GM19463 (cell line): Measurements from ENCODE around the gene PPM1A.
A peak's percentile ranks its signal among the peaks of the same experiment; 100 is the strongest.

Experiments
- ATAC-seq: cut with Tn5 transposase; IDR thresholded peaks from one replicate; pipeline ENCODE4 v1.9.1; 2021; ENCODE audit warnings: mild to moderate bottlenecking, moderate library complexity; ENCODE audit not compliant: unreplicated experiment

PPM1A gene

GRCh38 chr14:60248697-60249318 is at the start of gene PPM1A:
TSS of gene PPM1A (plus strand) at chr14:60249221. CDS start at chr14:60282704, 33,483 bp downstream.
- peak; percentile 64 for ATAC-seq

DNA sequence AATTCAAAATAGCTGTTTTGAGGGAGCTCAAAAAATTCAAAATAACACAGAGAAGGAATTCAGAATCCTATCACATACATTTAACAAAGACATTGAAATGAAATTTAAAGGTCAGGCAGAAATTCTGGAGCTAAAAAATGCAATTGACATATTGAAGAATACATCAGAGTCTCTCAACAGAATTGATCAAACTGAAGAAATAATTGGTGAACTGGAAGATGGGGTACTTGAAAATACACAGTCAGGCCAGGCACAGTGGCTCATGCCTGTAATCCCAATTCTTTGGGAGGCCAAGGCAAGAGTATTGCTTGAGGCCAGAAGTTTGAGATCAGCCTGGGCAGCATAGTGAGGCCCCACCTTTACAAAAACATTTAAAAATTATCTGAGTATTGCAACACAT is 49.7 kb upstream of the PPM1A start:
- ATAC-seq = no peak

DNA sequence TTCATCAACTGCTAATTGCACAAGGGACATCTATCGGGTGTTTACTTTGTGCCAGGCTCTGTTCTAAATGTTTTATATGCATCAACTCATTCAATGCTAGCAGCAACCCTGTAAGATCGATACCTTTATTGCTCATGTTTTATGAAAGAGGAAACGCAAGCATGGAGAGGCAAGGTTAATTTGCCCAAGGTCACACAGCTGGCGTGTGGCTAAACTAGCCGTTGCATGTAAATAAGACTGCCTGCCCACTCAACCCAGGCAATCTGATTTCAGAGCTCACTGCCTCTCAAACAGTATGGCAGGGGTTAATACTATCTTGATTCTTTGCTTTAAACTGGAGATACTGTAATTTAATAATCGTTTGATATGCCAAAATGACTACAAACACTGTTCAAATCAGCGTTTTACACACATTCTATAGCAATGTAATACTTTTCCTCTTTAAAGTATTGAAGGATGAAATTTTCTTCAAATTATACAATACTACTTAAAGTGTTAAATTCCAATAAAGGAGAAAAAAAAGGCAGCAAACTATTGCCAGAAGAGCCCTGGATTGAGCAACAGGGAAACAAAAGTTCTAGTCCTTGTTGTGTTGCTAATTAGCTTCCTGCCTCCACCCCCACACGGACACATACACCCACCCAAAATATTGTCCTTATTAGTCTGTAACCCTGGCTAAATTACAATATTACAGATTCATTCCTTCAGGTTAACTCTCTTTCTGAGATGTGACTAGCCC is 44.7 kb upstream of the PPM1A start:
- ATAC-seq = peak; percentile 74

DNA sequence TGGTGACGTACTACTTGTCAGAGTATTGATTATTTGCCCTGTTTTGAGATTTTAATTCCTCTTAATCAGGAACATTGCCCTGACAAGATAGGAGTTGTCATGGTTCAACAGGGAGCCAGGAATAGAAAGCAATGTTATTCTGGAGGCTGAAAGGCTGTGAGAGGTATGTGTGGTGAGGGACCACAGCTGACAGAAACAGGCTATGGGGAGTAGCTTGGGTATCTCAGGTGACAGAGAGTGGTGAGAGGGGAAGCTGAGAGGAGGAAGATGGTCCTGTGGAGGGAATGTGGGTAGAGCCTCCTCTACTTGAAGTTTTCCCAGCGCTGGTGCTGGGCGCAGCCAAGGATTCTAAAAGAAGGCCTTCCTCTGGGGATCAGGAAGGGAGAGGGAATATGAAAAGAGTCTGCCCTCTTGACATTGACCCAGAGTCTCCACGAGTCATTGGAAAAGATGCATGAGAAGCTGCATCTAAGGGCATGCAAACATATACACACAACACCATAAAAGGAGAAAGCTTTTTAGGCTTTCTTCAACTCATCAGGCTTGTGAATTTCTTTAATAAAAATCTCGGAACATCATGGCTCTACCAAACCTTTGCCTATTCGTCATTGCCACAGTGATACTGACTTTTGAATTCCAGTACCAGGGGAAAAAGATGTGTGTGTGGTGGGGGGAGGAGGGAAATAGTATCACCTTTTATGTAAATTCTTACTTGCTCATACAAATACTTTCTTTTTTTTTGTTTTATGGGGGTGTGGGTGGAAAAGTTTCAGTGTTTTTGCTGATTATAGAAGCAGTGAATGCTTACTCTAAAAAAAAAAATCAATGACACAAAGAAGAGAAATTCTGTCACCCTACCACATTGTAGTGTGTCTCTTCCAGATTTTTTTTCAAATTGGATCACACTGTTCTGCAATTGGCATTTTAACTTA is 43.9 kb upstream of the PPM1A start:
- ATAC-seq = peak; percentile 48

- no peak for ATAC-seq
Measured at GRCh38 chr14:60206249-60206670, 42.8 kb upstream of the PPM1A start.

DNA sequence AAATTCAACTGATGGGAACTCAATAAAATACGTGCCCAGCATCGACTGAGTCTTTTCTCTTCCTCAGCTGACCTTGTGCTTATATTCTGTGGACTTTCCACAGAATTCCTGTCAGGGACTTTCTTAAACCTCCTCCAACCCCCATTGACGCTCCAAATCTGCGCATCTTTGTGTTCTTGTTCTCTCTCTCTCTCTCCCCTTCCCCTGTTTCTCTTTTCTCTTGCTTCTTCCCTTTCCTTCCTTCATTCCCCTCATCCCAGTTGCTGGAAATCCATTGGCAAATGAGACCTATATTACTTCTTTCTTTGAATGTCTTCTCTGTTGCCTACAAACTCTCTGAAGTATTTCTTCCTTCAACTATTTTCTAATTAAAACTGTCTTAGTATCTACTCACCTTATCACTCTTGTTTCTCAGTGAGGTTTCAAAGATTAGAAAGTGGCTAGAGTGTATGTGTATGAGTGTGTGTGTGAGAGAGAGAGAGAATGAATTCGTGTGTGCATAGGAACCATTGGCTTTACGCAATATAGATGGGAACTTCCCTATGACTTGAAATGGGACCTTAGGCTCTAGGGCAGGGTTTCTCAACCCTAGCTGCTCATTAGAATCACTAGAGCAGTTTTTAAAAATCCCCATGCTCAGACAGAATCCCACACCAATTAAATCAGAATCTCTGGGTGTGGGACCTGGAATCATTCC is 42.0 kb upstream of the PPM1A start:
- peak; percentile 38 for ATAC-seq

GRCh38 chr14:60210703-60211102 is 38.3 kb upstream of the PPM1A start:
- no peak for ATAC-seq

DNA sequence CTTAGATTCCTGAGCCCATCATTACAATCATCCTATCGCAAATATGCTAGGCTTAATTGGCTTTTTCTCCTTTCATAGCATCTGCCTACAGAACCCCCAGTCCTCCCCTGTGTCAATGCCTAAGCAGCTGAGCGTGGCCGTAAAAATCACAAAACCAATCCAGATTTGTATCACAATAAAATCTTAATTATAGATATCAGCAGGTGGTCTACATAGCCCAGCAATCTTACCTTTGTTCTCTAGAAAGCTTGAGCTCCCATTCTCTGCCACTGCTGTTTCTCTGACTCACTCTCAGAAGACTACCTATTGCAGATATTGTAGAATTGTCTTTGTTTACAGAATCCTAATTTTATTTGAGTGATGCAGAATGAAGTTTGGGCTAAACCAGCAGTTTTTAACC is 37.9 kb upstream of the PPM1A start:
- no peak for ATAC-seq

GRCh38 chr14:60212503-60213371 is 36.3 kb upstream of the PPM1A start:
- ATAC-seq = peak; percentile 89

DNA sequence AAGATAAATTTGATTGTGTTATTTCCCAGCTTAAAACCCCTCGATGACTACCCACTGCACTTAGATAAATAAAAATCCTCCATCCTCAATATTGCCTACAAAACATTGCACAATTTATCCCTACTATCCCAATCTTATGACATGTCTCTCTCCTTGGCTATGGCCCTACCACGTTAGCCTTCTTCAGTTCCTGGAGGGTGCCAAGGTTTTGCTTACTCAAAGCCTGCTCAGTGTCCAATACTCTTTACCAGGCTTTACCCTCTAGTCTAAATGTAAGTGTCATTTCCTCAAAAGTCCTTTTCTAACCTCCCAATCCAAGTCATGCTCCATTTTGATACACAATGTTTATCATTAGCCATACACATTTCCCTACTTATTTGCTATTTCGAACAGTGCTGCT is 35.0 kb upstream of the PPM1A start:
- no peak for ATAC-seq

DNA sequence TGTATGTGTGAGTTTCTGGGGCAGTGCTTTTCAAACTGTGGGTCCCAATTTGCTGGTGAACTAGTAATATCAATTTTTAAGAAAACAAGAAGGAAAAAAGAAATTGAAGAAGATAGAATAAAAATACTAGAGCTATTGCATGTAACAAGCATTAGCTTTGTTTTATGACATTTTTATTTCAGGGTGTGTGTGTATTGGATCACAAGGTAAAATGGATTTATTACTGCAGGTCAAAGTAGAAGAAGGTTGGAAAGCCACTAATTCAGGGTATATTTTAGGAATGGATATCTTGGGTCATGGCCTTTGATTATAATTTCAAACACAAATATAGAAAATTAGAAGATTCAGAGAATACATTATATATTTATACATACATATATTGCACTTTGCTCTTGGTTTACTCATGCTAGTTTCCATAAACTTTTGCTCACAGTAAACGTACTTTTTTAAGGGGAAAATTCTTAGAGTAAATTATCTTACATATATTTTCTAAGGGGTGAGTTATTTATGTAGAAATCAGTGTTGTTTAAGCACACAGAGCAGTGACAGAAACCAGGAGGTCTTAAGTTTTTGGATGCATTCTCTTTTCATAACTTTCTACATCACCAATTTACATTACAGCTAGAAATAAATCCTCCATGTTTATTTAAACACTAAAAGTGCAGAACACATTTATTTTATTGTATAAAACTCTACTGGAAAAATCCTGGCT is 34.5 kb upstream of the PPM1A start:
- no peak for ATAC-seq

DNA sequence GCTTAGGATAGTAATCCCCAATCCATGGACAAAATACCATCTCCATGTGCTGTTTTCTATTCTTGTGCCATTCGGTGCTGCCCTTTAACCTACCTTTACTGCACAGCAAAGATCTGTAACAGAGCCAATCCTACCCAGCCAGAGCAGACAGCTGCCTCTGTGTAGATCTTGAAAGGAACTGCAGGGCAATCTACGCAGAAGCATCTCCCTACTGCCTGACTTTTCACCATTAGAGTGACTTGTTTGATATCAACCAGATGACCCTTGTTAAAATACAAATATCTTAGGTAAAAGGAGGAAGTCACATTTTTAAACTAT is 33.9 kb upstream of the PPM1A start:
- ATAC-seq = no peak

- no peak for ATAC-seq
Measured at GRCh38 chr14:60215520-60216420, 33.3 kb upstream of the PPM1A start.

- ATAC-seq = no peak
Measured at GRCh38 chr14:60217713-60218112, 31.3 kb upstream of the PPM1A start.

GRCh38 chr14:60220084-60220483 is 28.9 kb upstream of the PPM1A start:
- ATAC-seq = peak; percentile 77

DNA sequence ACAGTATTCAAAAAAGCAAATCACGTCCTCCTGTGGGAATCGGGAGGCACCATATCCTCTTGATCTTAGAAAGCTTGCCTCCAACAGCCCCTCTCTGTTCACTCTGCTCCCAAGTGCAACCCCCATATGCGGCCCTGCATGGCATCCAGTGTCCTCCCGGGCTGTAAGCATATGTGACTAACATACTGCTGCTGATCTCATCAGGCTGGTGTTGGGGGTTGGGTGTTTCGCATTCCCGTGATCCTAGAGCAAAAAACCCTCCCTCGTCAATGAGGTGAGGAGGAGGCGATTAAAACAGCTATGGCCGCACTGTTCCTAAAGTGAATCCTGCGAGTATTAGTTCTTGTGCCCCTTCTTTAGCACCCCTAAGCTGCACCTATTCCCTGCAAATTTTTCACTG is 28.1 kb upstream of the PPM1A start:
- no peak for ATAC-seq

DNA sequence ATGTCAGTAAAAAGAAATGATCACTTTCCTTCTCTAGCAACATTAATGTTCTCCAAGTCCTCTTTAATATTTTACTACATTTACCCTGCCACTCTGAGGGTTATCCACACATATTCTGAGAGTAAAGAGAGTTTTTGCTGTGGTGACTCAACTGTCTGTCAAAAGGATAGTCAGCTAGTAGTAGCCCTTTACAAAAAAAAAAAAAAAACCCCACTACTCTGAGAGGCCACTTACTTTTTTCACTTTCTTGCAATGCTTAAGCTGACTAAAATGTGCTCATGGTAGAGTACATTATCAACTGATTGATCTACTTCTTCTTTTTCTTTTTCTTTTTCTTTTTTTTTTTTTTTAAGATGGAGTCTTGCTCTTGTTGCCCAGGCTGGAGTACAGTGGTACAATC is 27.6 kb upstream of the PPM1A start:
- peak; percentile 29 for ATAC-seq

- no peak for ATAC-seq
Measured at GRCh38 chr14:60222820-60223219, 26.2 kb upstream of the PPM1A start.
